Parathyroid adenoma (tissue), 2 donors: ENCODE data around the gene TSPAN5.
"Not testable (repeated sequence)": the region's sequence is repeated elsewhere in the genome, so short reads cannot be mapped to it uniquely, and the experiment has no call there.

Experiments used
- H2AFZ ChIP-seq: fragments of 300-600 bp; sonication (generic); one replicate; pipeline ENCODE4 v1.7.0; 2017; ENCODE audit warnings: antibody characterized with exemption, mild to moderate bottlenecking
- H3K27ac ChIP-seq: fragments of 300-600 bp; sonication (generic); one replicate; pipeline ENCODE4 v1.7.0; 2017
- H3K27me3 ChIP-seq: fragments of 300-600 bp; sonication (generic); one replicate; pipeline ENCODE4 v1.7.0; 2017; ENCODE audit warnings: low read length; ENCODE audit not compliant: control insufficient read depth, insufficient read depth
- H3K36me3 ChIP-seq: fragments of 300-600 bp; sonication (generic); one replicate; pipeline ENCODE4 v1.7.0; 2017; ENCODE audit warnings: low read length; ENCODE audit not compliant: control insufficient read depth, insufficient read depth
- H3K4me1 ChIP-seq: fragments of 300-600 bp; sonication (generic); one replicate; pipeline ENCODE4 v1.7.0; 2017; ENCODE audit warnings: control low read depth
- H3K4me2 ChIP-seq: fragments of 300-600 bp; sonication (generic); one replicate; pipeline ENCODE4 v1.7.0; 2017; ENCODE audit warnings: low read length
- H3K4me3 ChIP-seq: fragments of 300-600 bp; sonication (generic); one replicate; pipeline ENCODE4 v1.7.0; 2017; ENCODE audit warnings: low read depth, low read length
- H3K79me2 ChIP-seq: fragments of 300-600 bp; sonication (generic); one replicate; pipeline ENCODE4 v1.7.0; 2017; ENCODE audit warnings: control low read depth
- H3K9ac ChIP-seq: fragments of 300-600 bp; sonication (generic); one replicate; pipeline ENCODE4 v1.7.0; 2017; ENCODE audit warnings: mild to moderate bottlenecking
- H3K9me3 ChIP-seq: fragments of 300-600 bp; sonication (generic); one replicate; pipeline ENCODE4 v1.7.0; 2017; ENCODE audit warnings: low read length; ENCODE audit not compliant: control insufficient read depth
- TF ChIP-seq, protein P1 (sequence below): fragments of 300-600 bp; sonication (generic); IDR thresholded peaks from one replicate; pipeline ENCODE4 v1.7.0; 2017; ENCODE audit warnings: antibody characterized with exemption, mild to moderate bottlenecking
- donor health status: primary hyperparathyroidism.

The TSPAN5 gene

GRCh38 chr4:98658287-98659105 lies at the start of gene TSPAN5:
Gene TSPAN5, minus strand, starts transcription at chr4:98658611.
- peak within 1 kb of the TSS; percentile 96 for H3K4me2 ChIP-seq
- no peaks in the 10 kb centered on the region for H3K9me3 ChIP-seq
- TF ChIP-seq, protein P1, sequence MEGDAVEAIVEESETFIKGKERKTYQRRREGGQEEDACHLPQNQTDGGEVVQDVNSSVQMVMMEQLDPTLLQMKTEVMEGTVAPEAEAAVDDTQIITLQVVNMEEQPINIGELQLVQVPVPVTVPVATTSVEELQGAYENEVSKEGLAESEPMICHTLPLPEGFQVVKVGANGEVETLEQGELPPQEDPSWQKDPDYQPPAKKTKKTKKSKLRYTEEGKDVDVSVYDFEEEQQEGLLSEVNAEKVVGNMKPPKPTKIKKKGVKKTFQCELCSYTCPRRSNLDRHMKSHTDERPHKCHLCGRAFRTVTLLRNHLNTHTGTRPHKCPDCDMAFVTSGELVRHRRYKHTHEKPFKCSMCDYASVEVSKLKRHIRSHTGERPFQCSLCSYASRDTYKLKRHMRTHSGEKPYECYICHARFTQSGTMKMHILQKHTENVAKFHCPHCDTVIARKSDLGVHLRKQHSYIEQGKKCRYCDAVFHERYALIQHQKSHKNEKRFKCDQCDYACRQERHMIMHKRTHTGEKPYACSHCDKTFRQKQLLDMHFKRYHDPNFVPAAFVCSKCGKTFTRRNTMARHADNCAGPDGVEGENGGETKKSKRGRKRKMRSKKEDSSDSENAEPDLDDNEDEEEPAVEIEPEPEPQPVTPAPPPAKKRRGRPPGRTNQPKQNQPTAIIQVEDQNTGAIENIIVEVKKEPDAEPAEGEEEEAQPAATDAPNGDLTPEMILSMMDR = no peak
- H3K79me2 ChIP-seq = no peaks in the 10 kb centered on the region
- no peaks in the 10 kb centered on the region for H3K27me3 ChIP-seq
- H3K4me3 ChIP-seq = peak within 1 kb of the TSS; percentile 56
- peak within 1 kb of the TSS; percentile 93 for H2AFZ ChIP-seq
- peak within 1 kb of the TSS; percentile 39 for H3K27ac ChIP-seq
- no peaks in the 10 kb centered on the region for H3K36me3 ChIP-seq
- no peaks in the 10 kb centered on the region for H3K4me1 ChIP-seq
- no peak within 1 kb of the TSS for H3K9ac ChIP-seq

- Histone ChIP-seq H3K9me3 (no peaks in the 10 kb centered on the region), H3K27ac (no peak overlapping the region), H2AFZ (no peak overlapping the region), H3K9ac (no peak overlapping the region), H3K4me1 (no peaks in the 10 kb centered on the region), H3K79me2 (no peaks in the 10 kb centered on the region), H3K36me3 (no peaks in the 10 kb centered on the region), H3K4me2 (no peak overlapping the region), H3K4me3 (no peak overlapping the region), H3K27me3 (no peaks in the 10 kb centered on the region)
- TF ChIP-seq, protein P1 = no peak
These were observed 48.5 kb upstream of the TSPAN5 start for GRCh38 chr4:98706935-98707334.

DNA sequence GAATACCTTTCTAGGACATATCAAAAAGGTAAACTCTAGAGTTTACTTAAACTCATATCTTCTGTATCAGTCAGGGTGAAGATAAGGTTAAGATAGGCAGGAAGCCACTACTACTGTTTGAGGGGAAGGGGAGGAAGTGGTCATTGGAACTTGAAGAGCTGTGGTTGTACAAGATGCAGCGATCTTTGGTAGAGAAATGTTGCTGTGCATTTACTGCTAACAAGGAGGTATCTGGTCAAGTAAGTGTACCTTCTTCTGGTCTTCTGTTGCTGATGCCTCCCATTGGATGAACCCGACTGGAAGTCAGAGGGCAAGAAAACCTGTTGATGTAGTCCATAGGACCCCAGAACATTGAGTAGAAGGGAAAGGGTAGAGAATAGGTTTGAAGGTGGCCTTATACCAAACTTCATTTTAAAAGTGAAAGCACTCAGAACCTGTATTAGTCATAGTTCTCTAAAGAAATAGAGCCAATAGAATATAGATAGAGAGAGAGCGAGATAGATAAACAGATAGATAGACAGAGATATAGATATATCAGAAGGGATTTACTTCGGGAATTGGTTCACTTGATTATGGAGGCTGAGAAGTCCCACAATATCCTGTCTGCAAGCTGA lies 47.9 kb upstream of the TSPAN5 start:
- Histone ChIP-seq H3K36me3 (no peaks in the 10 kb centered on the region), H3K4me1 (no peaks in the 10 kb centered on the region), H3K27ac (no peak overlapping the region), H3K9ac (no peak overlapping the region), H2AFZ (no peak overlapping the region), H3K4me3 (no peak overlapping the region), H3K27me3 (no peaks in the 10 kb centered on the region), H3K4me2 (no peak overlapping the region), H3K79me2 (no peaks in the 10 kb centered on the region), H3K9me3 (no peaks in the 10 kb centered on the region)
- TF ChIP-seq, protein P1 = no peak

DNA sequence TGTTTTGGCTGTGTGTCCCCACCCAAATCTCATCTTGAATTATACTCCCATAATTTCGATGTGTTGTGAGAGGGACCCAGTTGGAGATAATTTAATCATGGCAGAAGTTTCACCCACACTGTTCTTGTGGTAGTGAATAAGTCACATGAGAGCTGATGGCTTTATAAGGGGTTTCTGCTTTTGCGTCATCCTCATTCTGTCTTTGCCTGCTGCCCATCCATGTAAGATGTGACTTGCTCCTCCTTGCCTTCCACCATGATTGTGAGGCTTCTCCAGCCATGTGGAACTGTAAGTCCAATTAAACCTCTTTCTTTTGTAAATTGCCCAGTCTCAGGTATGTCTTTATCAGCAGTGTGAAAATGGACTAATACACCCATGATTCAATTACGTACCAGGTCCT lies 47.2 kb upstream of the TSPAN5 start:
- not testable (repeated sequence) for H2AFZ ChIP-seq, H3K4me3 ChIP-seq, H3K9me3 ChIP-seq, H3K4me1 ChIP-seq, H3K27ac ChIP-seq, H3K36me3 ChIP-seq, H3K4me2 ChIP-seq, H3K9ac ChIP-seq, H3K27me3 ChIP-seq, H3K79me2 ChIP-seq

DNA sequence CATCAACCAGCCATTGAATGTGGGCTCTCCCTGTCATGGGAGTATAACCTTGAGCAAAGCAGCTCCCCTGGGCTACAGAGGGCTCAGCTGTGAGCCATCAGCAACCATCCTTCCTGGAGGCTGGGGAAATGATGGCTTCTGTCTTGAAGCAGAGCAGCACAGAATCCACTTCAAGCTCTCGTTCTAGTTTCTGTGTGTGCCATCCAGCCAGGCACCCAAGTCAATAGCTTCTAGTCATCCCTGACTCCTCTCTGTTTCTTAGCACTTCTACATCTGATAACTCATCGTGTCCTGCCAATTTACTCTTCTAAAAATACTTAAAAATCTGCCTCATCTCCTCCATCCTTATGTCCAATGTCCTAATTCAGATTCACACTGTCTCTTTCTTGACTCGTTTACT lies 42.2 kb upstream of the TSPAN5 start:
- Histone ChIP-seq H3K4me3 (no peak overlapping the region), H3K9ac (no peak overlapping the region), H3K27me3 (no peaks in the 10 kb centered on the region), H3K9me3 (no peaks in the 10 kb centered on the region), H3K4me2 (no peak overlapping the region), H3K27ac (no peak overlapping the region), H2AFZ (no peak overlapping the region), H3K79me2 (no peaks in the 10 kb centered on the region), H3K36me3 (no peaks in the 10 kb centered on the region), H3K4me1 (no peaks in the 10 kb centered on the region)
- TF ChIP-seq, protein P1 = no peak
